ENCODE data around the gene LRRC38.
"Not testable (repeated sequence)": the region's sequence is repeated elsewhere in the genome, so short reads cannot be mapped to it uniquely, and the experiment has no call there.

Gene LRRC38, protein sequence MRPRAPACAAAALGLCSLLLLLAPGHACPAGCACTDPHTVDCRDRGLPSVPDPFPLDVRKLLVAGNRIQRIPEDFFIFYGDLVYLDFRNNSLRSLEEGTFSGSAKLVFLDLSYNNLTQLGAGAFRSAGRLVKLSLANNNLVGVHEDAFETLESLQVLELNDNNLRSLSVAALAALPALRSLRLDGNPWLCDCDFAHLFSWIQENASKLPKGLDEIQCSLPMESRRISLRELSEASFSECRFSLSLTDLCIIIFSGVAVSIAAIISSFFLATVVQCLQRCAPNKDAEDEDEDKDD

GRCh38 chr1:13513895-13514546 lies at the start of gene LRRC38:
LRRC38 (minus strand) TSS chr1:13514003; CDS start chr1:13513593, 410 bp downstream.
- no peak for DNase-seq

GRCh38 chr1:13562981-13563380 lies 49.2 kb upstream of the LRRC38 start:
- DNase-seq, result not testable (repeated sequence)

DNA sequence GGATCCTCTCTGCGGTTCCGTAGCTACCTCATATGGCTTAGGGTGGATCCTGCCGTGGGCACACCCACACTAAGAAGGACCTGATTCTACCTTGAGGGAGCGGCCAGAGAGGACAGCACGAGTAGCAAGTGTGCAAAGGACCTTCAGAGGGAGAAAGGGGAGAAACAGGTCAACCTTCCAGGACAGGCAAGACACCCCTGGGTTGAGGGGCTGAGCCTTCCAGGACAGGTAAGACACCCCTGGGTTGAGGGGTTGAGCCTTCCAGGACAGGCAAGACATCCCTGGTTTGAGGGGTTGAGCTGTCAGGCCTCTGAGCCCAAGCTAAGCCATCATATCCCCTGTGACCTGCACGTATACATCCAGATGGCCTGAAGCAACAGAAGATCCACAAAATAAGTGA lies 46.7 kb upstream of the LRRC38 start:
- no peak for DNase-seq

- DNase-seq, result no peak
Measured at GRCh38 chr1:13556224-13556764, 42.5 kb upstream of the LRRC38 start.

- DNase-seq, result no peak
Measured at GRCh38 chr1:13554798-13555197, 41.0 kb upstream of the LRRC38 start.

DNA sequence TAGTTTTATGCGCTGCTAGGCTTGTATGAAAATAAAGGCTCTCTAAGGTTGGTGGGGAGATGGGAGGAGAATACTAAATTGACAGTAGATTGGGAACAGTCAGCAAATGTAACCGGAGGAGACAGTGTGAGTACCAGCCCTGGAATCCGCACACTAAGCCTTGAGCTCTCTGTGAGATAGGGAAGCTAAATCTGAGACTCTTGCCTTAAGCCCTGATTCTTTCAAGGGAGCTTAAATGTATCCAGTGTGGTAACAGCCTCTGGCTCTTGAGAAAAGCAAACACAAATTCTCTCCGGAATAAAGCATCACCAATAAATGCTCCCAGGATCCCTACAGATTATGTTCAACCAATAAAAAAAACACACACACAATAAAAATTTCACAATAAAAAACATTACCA lies 36.9 kb upstream of the LRRC38 start:
- no peak for DNase-seq

DNA sequence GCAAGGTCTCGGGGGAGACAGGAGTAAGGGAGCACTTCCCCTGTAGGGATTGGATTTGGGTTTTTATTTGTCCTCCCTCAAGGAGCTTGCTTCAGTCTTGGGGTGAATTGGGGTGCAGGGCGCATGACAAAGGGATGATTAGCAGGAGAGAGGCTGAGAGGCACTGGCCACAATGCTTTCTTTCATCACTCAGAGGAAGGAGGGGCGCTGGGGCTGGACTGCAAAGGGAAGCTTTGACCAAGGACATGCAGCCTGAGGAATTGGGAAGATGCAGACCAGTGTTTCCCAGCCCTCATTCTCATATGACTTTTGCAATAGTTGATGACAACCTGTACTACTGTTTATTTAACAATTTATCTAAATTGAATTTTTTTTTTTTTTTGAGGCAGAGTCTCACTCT lies 35.7 kb upstream of the LRRC38 start:
- DNase-seq, result no peak

GRCh38 chr1:13549021-13549420 lies 35.2 kb upstream of the LRRC38 start:
- DNase-seq, result no peak

GRCh38 chr1:13548281-13548680 lies 34.5 kb upstream of the LRRC38 start:
- DNase-seq, result no peak

- no peak for DNase-seq
Measured at GRCh38 chr1:13546791-13547190, 33.0 kb upstream of the LRRC38 start.

- no peak for DNase-seq
Measured at GRCh38 chr1:13544221-13544556, 30.4 kb upstream of the LRRC38 start.

GRCh38 chr1:13543451-13544220 lies 29.8 kb upstream of the LRRC38 start:
- no peak for DNase-seq

- DNase-seq, result no peak
Measured at GRCh38 chr1:13541435-13542215, 27.8 kb upstream of the LRRC38 start.

GRCh38 chr1:13540866-13541265 lies 27.1 kb upstream of the LRRC38 start:
- no peak for DNase-seq

- DNase-seq, result no peak
Measured at GRCh38 chr1:13539683-13540082, 25.9 kb upstream of the LRRC38 start.

DNA sequence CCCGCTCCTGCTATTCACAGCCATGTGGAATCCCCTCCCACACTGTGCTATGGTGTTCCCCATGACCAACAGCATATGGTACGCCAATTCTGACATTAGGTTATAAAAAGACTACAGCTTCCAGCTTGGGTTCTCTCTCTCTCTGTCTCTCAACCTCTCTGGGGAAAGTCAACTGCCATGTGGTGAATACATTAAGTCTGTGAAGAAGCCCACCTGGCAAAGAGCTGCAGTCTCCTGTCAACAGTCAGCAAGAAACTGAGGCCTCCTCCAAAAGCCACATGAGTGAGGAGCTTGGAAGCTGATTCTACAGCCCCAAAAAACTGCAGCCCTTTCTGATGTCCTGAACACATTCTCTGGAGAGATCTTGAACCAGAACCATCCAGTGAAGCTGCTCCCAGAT lies 25.0 kb upstream of the LRRC38 start:
- DNase-seq, result no peak

DNA sequence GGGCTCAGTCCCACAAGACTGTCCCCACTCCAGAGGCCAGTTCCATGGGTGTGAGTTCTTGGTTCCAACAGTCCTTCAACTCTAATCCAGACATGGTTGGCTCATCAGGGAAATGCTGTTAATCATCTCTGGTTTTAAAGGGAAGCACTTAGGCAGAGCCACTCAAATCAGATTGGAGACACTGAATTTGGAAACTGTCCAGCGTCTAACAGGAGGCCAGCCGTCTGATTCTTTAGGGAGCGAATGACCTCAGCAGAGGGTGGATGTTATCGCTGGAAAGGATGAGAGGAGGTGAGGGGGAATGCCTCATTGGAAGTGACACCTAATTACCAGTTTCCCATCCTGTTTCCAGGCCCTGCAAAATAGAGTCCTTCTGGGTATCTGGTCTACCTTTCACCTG lies 22.8 kb upstream of the LRRC38 start:
- DNase-seq, result no peak

DNA sequence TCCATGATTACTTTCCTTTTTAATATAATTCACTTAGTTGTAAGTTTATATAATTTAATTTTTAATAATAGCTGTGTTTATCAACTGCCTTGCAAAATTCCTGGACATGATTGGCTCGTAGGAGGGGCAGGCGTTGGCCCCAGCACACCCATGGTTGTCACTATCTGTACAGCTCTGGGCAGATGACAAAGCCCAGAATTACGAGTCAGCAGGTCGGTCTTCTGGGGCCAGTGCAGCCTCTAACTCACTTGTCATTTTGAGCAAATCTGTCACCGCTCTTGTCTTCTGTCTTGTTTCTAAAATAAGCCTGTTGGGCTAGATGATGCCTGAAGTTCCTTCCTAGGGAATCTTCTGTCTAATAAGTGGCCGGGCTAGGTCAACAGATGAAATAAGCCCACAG lies 21.4 kb upstream of the LRRC38 start:
- no peak for DNase-seq

- DNase-seq, result no peak
Measured at GRCh38 chr1:13528320-13528719, 14.5 kb upstream of the LRRC38 start.

DNA sequence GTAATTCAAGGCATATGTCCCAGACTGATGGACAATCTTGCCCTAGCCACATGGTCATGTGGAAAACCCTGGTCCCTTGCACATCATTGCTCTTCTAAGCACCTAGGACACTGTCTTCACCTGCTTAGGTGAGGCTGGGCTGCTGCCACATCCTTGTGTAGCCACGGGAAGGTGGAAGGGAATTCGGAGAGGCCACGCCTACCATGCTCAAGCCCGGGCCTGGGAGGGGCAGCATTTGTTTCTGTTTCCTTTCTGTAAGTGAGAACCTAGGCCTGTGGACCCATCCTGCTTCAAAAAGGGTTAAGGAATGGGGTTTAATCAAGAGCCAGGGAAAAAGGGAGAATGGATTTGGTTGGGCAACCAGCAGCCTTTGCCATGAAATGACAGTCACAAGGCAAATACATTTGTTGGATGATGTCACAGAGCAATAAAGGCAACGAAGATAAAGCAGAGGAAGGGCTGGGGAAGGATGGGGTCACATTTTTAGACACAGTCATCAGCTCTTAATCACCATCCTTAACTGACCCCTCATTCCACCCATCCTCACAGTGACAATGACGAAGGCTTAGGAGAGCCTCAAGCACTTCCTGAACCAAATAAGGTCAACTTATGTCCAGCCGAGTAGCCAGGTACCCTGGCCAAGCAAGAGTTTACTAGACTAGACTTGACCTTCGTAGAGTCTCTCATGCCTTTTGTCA lies 10.1 kb upstream of the LRRC38 start:
- no peak for DNase-seq

GRCh38 chr1:13520985-13521384 lies 7.2 kb upstream of the LRRC38 start:
- DNase-seq, result no peak

DNA sequence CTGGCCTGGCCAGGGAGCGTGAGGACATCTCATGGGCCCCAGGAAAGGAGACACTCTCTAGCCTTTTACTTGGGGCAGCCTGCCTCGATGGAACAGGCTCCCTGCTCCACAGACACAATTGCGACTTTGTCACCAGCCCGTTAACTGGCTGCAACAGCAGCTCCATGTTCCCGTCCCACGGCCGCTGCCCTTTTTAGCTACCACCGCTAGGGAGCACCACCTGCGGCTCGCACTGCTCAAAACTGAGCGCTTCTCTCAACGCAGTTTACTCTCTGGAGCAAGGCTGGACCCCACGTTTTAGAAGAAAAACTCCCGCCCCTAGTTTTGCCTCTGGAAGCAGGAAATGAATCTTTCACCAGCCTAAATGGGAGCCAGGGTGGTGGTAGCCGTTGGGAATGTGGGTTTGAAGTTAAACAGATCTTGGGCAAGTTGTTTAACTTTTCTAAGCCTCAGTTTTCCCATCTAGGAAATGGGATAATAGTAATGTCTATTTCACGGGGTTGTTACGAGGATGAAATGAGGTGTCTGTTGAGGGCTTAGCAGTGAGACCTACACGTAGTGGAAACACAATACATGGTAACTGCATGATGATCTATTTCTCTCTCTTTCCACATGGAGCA lies 3.5 kb upstream of the LRRC38 start:
- DNase-seq, result no peak
